Esophagus squamous epithelium (tissue), 4 donors: ENCODE results near the gene SLC2A6.

Source experiments
- POLR2A ChIP-seq, 4 donors: fragments of 450-650 bp; IDR thresholded peaks; one replicate each; pipeline ENCODE4 v1.6.1; 2017; ENCODE audit warnings: antibody characterized with exemption in 4 of 4, mild to moderate bottlenecking in 4 of 4, moderate library complexity in 3 of 4
- TF ChIP-seq, protein P1 (sequence below), 6 experiments: fragments of 450-650 bp in 4 of 6; fragments of 200-600 bp in 2 of 6; sonication (generic) in 2 of 6; IDR thresholded peaks; one replicate each; pipeline ENCODE4 v1.5.1; 2016 to 2019; ENCODE audit warnings: antibody characterized with exemption in 6 of 6, mild to moderate bottlenecking in 4 of 6, moderate library complexity in 4 of 6

- TF ChIP-seq, protein P1, sequence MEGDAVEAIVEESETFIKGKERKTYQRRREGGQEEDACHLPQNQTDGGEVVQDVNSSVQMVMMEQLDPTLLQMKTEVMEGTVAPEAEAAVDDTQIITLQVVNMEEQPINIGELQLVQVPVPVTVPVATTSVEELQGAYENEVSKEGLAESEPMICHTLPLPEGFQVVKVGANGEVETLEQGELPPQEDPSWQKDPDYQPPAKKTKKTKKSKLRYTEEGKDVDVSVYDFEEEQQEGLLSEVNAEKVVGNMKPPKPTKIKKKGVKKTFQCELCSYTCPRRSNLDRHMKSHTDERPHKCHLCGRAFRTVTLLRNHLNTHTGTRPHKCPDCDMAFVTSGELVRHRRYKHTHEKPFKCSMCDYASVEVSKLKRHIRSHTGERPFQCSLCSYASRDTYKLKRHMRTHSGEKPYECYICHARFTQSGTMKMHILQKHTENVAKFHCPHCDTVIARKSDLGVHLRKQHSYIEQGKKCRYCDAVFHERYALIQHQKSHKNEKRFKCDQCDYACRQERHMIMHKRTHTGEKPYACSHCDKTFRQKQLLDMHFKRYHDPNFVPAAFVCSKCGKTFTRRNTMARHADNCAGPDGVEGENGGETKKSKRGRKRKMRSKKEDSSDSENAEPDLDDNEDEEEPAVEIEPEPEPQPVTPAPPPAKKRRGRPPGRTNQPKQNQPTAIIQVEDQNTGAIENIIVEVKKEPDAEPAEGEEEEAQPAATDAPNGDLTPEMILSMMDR (IDR thresholded peaks at IDR 0.05): no peak
- no peak for TF ChIP-seq POLR2A (IDR thresholded peaks at IDR 0.05)
These were observed 1.4 kb downstream of the SLC2A6 start for GRCh38 chr9:133477461-133477860.
